Measurements from ENCODE around the gene LAMA2. TPM values are rescaled to one million over a fixed set of nuclear protein-coding genes. Genes with fewer than 3 reads are reported as not detected.

LAMA2 gene
- polyA plus RNA-seq, 1 of the 3 experiments (the other 2 are of a cell fraction) = 0.92 TPM

- TF ChIP-seq REST (IDR thresholded peaks at IDR 0.05; ENCODE audit: low read depth, low read length) = no peak
- no peak for TF ChIP-seq TCF12 (IDR thresholded peaks at IDR 0.05)
- TF ChIP-seq GATA2 (CRISPR knock-in tag; IDR thresholded peaks at IDR 0.05) = no peak
- TF ChIP-seq RFX5 (IDR thresholded peaks at IDR 0.05; ENCODE audit: low read length) = no peak
- TF ChIP-seq YY1 (IDR thresholded peaks at IDR 0.05; ENCODE audit: low read depth) = no peak
- no peak for TF ChIP-seq RXRA (IDR thresholded peaks at IDR 0.05; ENCODE audit: borderline replicate concordance, low read depth)
- no peak for TF ChIP-seq TEAD4 (IDR thresholded peaks at IDR 0.05; ENCODE audit: borderline replicate concordance, insufficient read depth)
- no peak for TF ChIP-seq SIN3A (IDR thresholded peaks at IDR 0.05; ENCODE audit: borderline replicate concordance, low read depth, low read length)
- TF ChIP-seq EZH2phosphoT487 (IDR thresholded peaks at IDR 0.05; ENCODE audit: borderline replicate concordance, low read depth) = no peak
- no peak for TF ChIP-seq MXI1 (IDR thresholded peaks at IDR 0.05; ENCODE audit: low read depth, low read length)
These were observed 320.4 kb downstream of the LAMA2 start (continued) for GRCh38 chr6:129203190-129203900.

GRCh38 chr6:129206821-129207220, 323.9 kb downstream of the LAMA2 start:
- 3% methylated on average over 5 of the region's 5 CpGs for WGBS (ENCODE audit: low lambda C conversion rate)
- Histone ChIP-seq H3K36me3 (replicated peaks in 1 of 2; ENCODE audit: control insufficient read depth in 1 of 2, insufficient read depth in 2 of 2, low read length in 1 of 2) (no peaks in the 10 kb centered on the region), H3K9ac (no peak overlapping the region), H2AFZ (ENCODE audit: low read depth) (no peak overlapping the region), H3K4me1 (ENCODE audit: control insufficient read depth in 1 of 2, insufficient read depth in 2 of 2, low read depth in 1 of 2, low read length in 1 of 2) (no peaks in the 10 kb centered on the region; a peak in 1 of 4 replicates), H3K27me3 (ENCODE audit: insufficient read depth) (no peaks in the 10 kb centered on the region; the same call in 1 of the 2 replicates), H3K27ac (ENCODE audit: low read depth in 2 of 2, low read length in 1 of 2) (no peak overlapping the region), H3K79me2 (ENCODE audit: insufficient read depth) (no peaks in the 10 kb centered on the region), H3K4me3 (ENCODE audit: low read depth in 2 of 2, low read length in 1 of 2) (no peak overlapping the region), H3K9me3 (no peaks in the 10 kb centered on the region), H3F3A (replicated peaks; ENCODE audit: insufficient read depth) (no peaks in the 10 kb centered on the region), H3K4me2 (no peak overlapping the region), H4K20me1 (ENCODE audit: insufficient read depth) (no peaks in the 10 kb centered on the region), H3K9me2 (no peaks in the 10 kb centered on the region)
- ChIA-PET CTCF (interaction anchor here (1.3 kb wide), 1 partner anchor 9 kb away, joined by 3 read pairs; no protein-coding TSS in a partner anchor), POLR2A (no interaction called here)
- DNase-seq = no peak
- TF ChIP-seq TAF1 (IDR thresholded peaks at IDR 0.05; ENCODE audit: borderline replicate concordance, low read depth, low read length) (no peak), SIN3A (IDR thresholded peaks at IDR 0.05; ENCODE audit: borderline replicate concordance, low read depth, low read length) (no peak), MXI1 (IDR thresholded peaks at IDR 0.05; ENCODE audit: low read depth, low read length) (no peak), SMC3 (IDR thresholded peaks at IDR 0.05; ENCODE audit: low read depth, low read length) (no peak), EP300 (IDR thresholded peaks at IDR 0.05; ENCODE audit: borderline replicate concordance in 1 of 2, low read depth in 1 of 2, low read length in 1 of 2) (no peak), MEF2A (IDR thresholded peaks at IDR 0.05; ENCODE audit: borderline replicate concordance, low read depth) (no peak), FOSL2 (IDR thresholded peaks at IDR 0.05; ENCODE audit: borderline replicate concordance, low read depth) (no peak), EZH2phosphoT487 (IDR thresholded peaks at IDR 0.05; ENCODE audit: borderline replicate concordance, low read depth) (no peak), GABPA (IDR thresholded peaks at IDR 0.05; ENCODE audit: low read depth) (no peak), CTCF (IDR thresholded peaks at IDR 0.05) (no peak), USF1 (IDR thresholded peaks at IDR 0.05; ENCODE audit: borderline replicate concordance, low read depth) (no peak), ZBTB33 (IDR thresholded peaks at IDR 0.05; ENCODE audit: borderline replicate concordance, low read depth) (no peak)

Data from SK-N-SH (cell line).